ENCODE measurements around the gene PTBP1. TPM values are rescaled to one million over a fixed set of nuclear protein-coding genes. Genes with fewer than 3 reads are reported as not detected.

PTBP1 gene
- total and polyA plus RNA-seq, 2 of the 13 experiments (the other 11 are each of a cell fraction or from before 2014, with no cell fraction given) = 195 to 288 TPM

DNA sequence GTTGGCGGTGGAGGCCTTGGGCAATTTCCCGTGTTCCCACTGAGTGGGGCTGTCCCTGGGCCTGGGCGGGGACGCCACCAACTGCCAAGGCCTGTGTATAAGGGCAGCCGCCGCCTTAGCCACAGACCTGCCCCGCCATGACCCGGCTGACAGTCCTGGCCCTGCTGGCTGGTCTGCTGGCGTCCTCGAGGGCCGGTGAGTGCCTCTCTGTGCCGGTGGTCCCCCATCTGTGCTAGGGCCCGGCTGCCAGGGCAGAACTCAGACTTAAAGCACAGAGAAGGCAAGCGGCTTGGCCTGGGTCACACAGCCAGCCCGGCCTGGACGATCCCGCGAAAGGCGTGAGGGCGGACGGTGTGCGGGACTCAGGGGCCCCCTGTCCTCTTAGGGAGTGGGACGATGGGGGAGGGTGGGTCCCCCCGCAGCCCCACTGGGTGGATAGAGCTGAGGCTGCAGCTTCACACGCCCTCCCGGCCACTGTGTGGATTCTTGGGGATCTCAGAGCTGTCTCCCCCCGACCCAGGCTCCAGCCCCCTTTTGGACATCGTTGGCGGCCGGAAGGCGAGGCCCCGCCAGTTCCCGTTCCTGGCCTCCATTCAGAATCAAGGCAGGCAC, 30.6 kb downstream of the PTBP1 start, which contains the start of gene AZU1:
Gene AZU1 (plus strand): TSS at position 128 of the 612 bp plus-strand sequence. CDS start 10 bp downstream, at position 138.
- no peaks in the 10 kb centered on the region for H3K36me3 ChIP-seq (replicated peaks in 1 of 2; ENCODE audit: control insufficient read depth in 1 of 2, insufficient read depth in 2 of 2, low read length in 2 of 2)
- POLR2A ChIA-PET = interaction anchor here (0.6 kb wide), 2 partner anchors 215 to 365 kb away, joined by 3 read pairs; no protein-coding TSS in a partner anchor
- BruUV-seq (replicated peaks) = no TSS peak
- H3K9ac ChIP-seq (ENCODE audit: insufficient read depth, low read depth, low read length) = no peak within 1 kb of the TSS
- FAIRE-seq (no peak), ATAC-seq (no peak; the same call in 1 of the 3 replicates), DNase-seq (ENCODE audit: low spot score) (no peak)
- TF ChIP-seq CHD2 (IDR thresholded peaks at IDR 0.05; ENCODE audit: low read depth, low read length) (no peak), ZMYM3 (CRISPR knock-in tag; IDR thresholded peaks at IDR 0.05) (peak; percentile 39; the same call in 1 of the 2 replicates), MEIS1 (CRISPR knock-in tag; IDR thresholded peaks at IDR 0.05; ENCODE audit: borderline replicate concordance) (no peak), ZNF382 (CRISPR knock-in tag; IDR thresholded peaks at IDR 0.05; ENCODE audit: borderline replicate concordance) (no peak), CBFB (CRISPR knock-in tag; IDR thresholded peaks at IDR 0.05) (no peak), ZNF160 (CRISPR knock-in tag; IDR thresholded peaks at IDR 0.05) (no peak), ZNF768 (CRISPR knock-in tag; IDR thresholded peaks at IDR 0.05) (peak; percentile 99)
- TF ChIP-seq, protein P1, sequence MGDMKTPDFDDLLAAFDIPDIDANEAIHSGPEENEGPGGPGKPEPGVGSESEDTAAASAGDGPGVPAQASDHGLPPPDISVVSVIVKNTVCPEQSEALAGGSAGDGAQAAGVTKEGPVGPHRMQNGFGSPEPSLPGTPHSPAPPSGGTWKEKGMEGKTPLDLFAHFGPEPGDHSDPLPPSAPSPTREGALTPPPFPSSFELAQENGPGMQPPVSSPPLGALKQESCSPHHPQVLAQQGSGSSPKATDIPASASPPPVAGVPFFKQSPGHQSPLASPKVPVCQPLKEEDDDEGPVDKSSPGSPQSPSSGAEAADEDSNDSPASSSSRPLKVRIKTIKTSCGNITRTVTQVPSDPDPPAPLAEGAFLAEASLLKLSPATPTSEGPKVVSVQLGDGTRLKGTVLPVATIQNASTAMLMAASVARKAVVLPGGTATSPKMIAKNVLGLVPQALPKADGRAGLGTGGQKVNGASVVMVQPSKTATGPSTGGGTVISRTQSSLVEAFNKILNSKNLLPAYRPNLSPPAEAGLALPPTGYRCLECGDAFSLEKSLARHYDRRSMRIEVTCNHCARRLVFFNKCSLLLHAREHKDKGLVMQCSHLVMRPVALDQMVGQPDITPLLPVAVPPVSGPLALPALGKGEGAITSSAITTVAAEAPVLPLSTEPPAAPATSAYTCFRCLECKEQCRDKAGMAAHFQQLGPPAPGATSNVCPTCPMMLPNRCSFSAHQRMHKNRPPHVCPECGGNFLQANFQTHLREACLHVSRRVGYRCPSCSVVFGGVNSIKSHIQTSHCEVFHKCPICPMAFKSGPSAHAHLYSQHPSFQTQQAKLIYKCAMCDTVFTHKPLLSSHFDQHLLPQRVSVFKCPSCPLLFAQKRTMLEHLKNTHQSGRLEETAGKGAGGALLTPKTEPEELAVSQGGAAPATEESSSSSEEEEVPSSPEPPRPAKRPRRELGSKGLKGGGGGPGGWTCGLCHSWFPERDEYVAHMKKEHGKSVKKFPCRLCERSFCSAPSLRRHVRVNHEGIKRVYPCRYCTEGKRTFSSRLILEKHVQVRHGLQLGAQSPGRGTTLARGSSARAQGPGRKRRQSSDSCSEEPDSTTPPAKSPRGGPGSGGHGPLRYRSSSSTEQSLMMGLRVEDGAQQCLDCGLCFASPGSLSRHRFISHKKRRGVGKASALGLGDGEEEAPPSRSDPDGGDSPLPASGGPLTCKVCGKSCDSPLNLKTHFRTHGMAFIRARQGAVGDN (CRISPR knock-in tag; IDR thresholded peaks at IDR 0.05) = peak; percentile 11; the same call in 1 of the 2 replicates
- H3K79me2 ChIP-seq (ENCODE audit: insufficient read depth, low read length) = no peaks in the 10 kb centered on the region
- 54% methylated on average over 13 of the region's 33 CpGs for WGBS (ENCODE audit: low lambda C conversion rate)
- intact Hi-C loops (cut with micrococcal nuclease; ENCODE audit: unreplicated experiment) (no loop called here), in situ Hi-C loops (cut with HindIII; ENCODE audit: extremely low pct_ligation_motif_present, low pct_unique_long_range_greater_than_20kb) (no loop called here)
- H3K27ac ChIP-seq (ENCODE audit: extremely low read length, insufficient read depth, low read length) = no peak within 1 kb of the TSS
- H3K4me3 ChIP-seq (replicated peaks in 1 of 3; ENCODE audit: insufficient read depth in 1 of 3, low read depth in 2 of 3, low read length in 3 of 3) = no peak within 1 kb of the TSS
- no peak within 1 kb of the TSS for H2AFZ ChIP-seq (ENCODE audit: low read length)
- no peaks in the 10 kb centered on the region for H3K9me3 ChIP-seq (ENCODE audit: low read length)
- H3K4me2 ChIP-seq (ENCODE audit: low read depth, low read length) = no peak within 1 kb of the TSS
- peaks cover 19% of the 10 kb centered on the region for H3K4me1 ChIP-seq (ENCODE audit: insufficient read depth, low read length)
- H3K27me3 ChIP-seq (ENCODE audit: control insufficient read depth in 1 of 2, insufficient read depth in 2 of 2, low read length in 2 of 2) = peaks cover 12 to 45% of the 10 kb centered on the region in 2 experiments
- no peaks in the 10 kb centered on the region for H4K20me1 ChIP-seq (ENCODE audit: insufficient read depth, low read length)
- CTCF ChIA-PET (ENCODE audit: low intra/inter-chr PET ratio, low total read pairs) = no interaction called here
